GM18861 (cell line): Measurements from ENCODE around the gene RPGRIP1L.
A peak's percentile ranks its signal among the peaks of the same experiment; 100 is the strongest.

Experiments used
- ATAC-seq: cut with Tn5 transposase; IDR thresholded peaks from one replicate; pipeline ENCODE4 v1.9.1; 2021; ENCODE audit not compliant: unreplicated experiment

RPGRIP1L gene

GRCh38 chr16:53664724-53665345 lies 38.8 kb downstream of the RPGRIP1L start:
- ATAC-seq: no peak

- ATAC-seq: no peak
Observed at GRCh38 chr16:53662072-53662471, 41.6 kb downstream of the RPGRIP1L start.

DNA sequence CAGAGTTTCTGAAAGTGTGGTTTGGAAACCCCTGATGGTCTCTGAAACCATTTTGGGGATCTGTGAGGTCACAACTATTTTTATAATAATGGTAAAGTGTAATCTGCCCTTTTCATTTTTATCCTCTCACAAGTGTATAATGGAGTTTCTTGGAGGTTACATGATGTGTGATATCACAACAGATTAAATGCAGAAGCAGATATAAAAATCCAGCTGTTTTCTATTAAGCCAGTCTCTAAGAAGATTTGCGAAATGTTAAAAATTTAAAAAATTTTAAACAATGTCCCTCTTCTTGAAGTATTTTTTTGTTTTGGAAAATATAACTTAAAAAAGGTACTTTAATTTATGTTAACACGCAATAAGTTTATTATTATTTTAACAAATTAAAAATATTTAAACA lies 48.7 kb downstream of the RPGRIP1L start:
- ATAC-seq: no peak

DNA sequence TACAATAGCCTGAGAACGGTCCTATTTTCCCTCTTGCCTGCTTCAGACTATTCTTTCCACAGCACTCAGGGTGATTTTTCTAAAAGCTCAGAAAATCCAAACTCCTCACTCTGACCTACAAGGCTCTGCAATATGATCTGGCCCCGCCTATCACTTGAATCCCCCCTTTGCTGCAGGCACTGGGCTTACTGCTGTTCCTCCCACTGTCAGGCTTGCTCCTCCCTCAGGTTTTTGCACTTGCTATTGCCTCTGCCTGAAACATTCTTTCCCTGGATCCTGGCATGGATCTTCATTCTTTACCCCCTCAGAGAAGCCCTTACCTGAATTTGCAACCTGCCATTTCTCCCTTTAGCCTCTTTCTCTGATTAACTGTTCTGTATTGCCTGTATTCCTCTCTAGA lies 52.3 kb downstream of the RPGRIP1L start:
- no peak for ATAC-seq

GRCh38 chr16:53646506-53646905 lies 57.2 kb downstream of the RPGRIP1L start:
- no peak for ATAC-seq

DNA sequence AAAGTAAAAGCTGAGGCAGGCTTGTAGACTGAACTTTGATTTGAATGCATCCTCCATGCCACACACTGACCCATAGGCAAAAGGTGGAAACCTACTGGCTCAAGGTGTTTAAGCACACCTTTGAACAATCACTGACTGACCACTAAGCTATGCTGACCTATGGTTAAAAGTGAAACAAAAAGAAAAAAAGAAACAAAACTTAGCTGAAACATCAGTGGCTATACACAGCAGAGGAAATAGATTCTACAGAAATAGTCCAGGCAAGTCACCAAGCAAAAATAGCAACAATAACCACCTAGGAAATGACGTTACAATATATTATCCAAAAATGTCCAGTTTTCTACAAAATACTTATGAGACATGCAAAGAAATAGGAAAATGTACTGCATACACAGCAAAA lies 60.2 kb downstream of the RPGRIP1L start:
- no peak for ATAC-seq

GRCh38 chr16:53642094-53642493 lies 61.6 kb downstream of the RPGRIP1L start:
- no peak for ATAC-seq

- ATAC-seq: no peak
Observed at GRCh38 chr16:53636978-53637377, 66.7 kb downstream of the RPGRIP1L start.

DNA sequence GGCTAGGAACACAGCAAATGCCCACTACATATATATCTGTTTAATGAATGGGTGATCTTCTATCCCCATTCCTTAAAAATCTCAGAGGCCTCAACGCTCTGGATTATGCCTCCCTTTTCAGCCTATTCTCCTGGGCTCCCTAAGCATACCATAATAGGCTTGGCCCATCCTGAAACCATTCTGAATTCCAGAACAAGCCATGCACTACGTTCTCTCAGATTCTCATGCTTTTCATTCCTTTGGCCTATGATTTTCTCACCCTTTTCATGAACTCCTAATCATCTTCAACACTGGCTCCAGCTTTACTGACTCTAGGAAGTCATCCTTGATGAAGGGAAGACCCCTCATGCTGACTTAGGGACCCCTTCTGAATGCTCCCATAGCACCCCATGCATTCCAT lies 71.1 kb downstream of the RPGRIP1L start:
- no peak for ATAC-seq

DNA sequence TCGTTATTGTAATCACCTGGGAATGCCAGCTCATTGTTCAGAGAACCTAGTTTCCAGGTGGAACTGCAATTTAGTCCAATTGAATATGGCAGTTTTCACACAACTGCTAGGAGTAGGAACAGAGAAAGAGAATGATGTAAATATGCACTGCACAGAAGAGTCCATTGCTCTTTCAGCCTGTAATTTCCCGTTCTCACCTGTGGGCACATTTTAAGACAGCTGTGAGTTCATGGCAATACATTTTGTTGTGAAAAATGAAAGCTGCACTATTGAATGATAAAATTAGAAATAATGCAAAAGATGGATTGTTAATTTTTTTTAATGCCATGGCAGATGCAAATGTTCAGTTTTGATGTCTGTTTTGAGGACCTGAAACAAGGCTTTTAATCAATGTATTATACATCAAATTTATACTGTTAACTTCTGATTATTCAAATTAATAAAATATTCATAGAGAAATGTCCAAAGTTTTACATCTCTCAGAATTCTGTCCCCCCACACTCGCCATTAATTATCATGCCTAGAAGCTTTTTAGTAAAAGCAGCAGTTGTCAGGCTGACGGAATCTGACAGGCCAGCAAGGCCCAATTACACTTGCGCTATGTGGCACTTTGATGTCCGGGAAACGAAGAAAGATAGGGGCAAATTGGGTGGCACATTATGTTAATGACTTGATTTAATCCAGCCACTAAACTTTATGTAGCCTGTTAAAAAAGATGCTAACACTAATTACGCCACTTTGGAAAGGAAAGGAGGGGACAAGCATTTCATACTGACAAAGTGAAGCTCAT lies 72.2 kb downstream of the RPGRIP1L start:
- no peak for ATAC-seq

GRCh38 chr16:53629607-53630312 lies 73.9 kb downstream of the RPGRIP1L start:
- ATAC-seq: no peak

- ATAC-seq: no peak
Observed at GRCh38 chr16:53629151-53629550, 74.5 kb downstream of the RPGRIP1L start.

DNA sequence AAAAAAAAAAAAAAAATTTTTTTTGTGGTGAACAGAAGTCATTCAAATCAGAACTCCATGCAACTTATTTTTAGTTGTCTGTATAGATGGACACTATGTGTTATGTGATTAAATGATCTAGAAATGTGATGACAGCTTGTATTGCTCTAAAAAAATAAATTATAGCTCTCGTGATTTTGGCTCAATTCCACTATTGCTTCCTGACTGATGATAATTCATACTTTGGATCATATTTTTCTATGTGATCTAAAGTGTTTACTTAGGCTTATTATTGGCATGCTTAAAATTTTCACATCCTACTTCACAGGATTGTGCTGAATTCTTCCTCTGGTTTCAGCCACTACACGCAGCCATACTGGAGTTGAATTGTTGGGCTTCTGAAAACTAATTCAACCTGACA lies 76.8 kb downstream of the RPGRIP1L start:
- no peak for ATAC-seq

- no peak for ATAC-seq
Observed at GRCh38 chr16:53626161-53626560, 77.5 kb downstream of the RPGRIP1L start.

DNA sequence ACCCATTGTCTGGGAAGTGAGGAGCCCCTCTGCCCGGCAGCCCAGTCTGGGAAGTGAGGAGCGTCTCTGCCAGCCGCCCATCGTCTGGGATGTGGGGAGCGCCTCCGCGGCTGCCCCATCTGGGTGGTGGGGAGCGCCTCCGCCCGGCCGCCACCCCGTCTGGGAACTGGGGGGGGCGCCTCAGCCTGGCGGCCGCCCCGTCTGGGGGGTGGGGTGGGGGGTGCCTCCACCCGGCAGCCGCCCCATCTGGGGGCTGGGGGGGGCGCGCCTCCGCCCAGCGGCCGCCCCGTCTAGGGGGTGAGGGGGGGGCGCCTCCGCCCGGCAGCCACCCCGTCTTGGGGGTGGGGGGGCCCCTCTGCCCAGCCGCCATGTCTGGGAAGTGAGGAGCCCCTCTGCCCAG lies 78.4 kb downstream of the RPGRIP1L start:
- ATAC-seq: no peak

DNA sequence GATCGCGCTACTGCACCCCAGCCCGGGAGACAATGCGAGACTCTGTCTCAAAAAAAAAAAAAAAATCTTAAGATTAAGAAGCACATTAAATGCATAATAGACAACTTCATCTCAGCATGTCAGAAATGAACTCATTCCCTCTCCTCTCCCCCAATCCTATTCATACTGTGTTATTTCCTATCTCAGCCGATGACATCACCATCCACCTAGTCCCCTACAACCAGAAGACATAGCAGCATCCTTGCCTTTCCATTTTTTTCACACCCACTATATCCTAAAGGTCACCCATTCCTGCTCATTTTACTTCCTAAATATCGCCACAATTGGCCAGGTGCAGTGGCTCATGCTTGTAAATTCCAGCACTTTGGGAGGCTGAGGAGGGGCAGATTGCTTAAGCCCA lies 81.3 kb downstream of the RPGRIP1L start:
- ATAC-seq: no peak

DNA sequence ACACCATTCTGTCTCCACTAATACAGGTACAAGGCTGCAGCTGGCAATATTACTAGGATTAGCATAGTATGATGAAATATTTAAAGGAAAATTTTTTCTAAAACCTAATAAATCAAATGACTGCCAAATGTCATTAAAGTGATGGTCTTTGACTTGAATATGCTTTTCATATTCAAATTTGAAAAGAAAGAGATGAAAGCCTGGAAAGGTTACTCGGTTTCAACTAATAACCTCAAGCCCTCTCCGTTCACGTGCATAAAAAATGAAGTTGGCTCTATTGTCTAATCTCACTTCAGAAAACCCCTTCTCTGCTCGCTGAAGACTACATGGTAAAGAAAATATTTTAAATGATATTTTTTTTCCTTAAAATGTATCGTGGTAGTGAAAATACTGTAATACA lies 83.2 kb downstream of the RPGRIP1L start:
- ATAC-seq: no peak

DNA sequence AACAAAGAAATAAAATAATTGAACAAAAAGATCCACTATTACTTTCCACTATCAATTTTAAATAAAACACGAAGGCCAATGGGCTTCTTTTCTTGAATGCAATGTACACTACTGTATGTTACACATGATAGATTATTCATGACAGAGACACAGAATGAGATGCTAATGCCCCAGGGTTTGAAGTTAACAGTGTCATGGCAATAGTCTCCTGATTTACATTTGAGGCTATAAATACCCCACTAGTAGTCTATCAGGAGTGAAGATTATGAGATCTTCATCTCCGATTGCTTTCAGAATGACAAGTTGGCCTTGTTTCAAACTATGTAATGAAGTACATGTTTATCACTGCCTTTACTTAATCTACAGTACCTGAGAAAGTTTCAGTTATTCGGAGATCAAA lies 84.4 kb downstream of the RPGRIP1L start:
- peak; percentile 46 for ATAC-seq

- ATAC-seq: no peak
Observed at GRCh38 chr16:53614346-53614745, 89.3 kb downstream of the RPGRIP1L start.

- ATAC-seq: no peak
Observed at GRCh38 chr16:53612003-53612402, 91.7 kb downstream of the RPGRIP1L start.

DNA sequence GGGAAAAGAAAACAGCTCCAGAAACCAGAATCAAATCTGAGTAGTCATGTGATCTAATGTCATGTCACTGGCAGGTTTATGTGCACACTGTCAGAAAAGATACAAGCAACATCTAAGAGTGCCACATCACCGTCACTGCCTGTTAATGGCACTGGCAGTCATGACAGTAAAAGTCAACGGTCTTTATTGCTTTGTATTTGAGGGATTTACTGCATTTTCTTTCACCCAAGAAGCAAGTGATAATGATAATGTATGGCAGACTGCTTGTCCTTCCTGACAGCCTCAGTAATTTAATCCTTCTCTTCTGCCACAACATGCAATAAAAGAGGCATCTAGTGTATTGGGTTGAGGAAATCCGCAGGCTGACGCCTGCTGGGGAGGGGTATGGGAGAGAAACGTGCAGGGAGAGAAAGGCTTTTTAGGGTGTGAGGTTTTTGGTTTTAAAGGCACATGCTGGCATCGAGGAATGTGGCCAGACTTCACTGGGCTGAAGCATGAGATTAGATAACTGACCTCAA lies 92.4 kb downstream of the RPGRIP1L start:
- ATAC-seq: no peak

DNA sequence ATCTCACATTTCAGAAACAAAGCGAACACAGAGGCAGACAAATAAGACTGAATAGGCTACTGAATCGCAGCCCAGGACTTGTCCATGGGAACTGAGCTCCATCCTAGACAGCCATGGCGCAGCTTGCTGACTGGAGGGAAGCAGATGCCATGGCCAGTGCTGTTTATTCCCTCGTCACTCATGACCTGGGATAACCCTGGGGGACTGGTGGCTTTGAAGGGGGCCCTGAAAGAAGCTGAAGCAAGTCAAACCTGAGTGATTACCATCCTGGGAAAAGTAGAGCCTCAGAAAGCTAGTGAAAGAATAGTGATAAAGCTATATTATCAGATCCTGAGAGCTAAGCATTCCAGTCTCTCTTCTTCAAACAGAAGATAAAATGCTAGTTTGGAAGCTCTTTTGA lies 94.1 kb downstream of the RPGRIP1L start:
- ATAC-seq: no peak
